GM21367 (cell line): ENCODE data around the gene ZFYVE1.
"Not testable (repeated sequence)": the region's sequence is repeated elsewhere in the genome, so short reads cannot be mapped to it uniquely, and the experiment has no call there.

Source experiments
- ATAC-seq: cut with Tn5 transposase; IDR thresholded peaks from one replicate; pipeline ENCODE4 v1.9.1; 2021; ENCODE audit not compliant: unreplicated experiment

Gene ZFYVE1

GRCh38 chr14:72961579-72962335 is 65.1 kb downstream of the ZFYVE1 start:
- no peak for ATAC-seq

GRCh38 chr14:72961016-72961415 is 65.9 kb downstream of the ZFYVE1 start:
- ATAC-seq = not testable (repeated sequence)

GRCh38 chr14:72958548-72958947 is 68.4 kb downstream of the ZFYVE1 start:
- no peak for ATAC-seq

- ATAC-seq = no peak
Observed at GRCh38 chr14:72957213-72957612, 69.7 kb downstream of the ZFYVE1 start.

- ATAC-seq = not testable (repeated sequence)
Observed at GRCh38 chr14:72956741-72957140, 70.2 kb downstream of the ZFYVE1 start.

GRCh38 chr14:72952171-72952570 is 74.7 kb downstream of the ZFYVE1 start:
- ATAC-seq = no peak

GRCh38 chr14:72948481-72949138 is 78.3 kb downstream of the ZFYVE1 start:
- ATAC-seq = no peak

GRCh38 chr14:72947366-72948160 is 79.3 kb downstream of the ZFYVE1 start:
- ATAC-seq = no peak

- no peak for ATAC-seq
Observed at GRCh38 chr14:72946491-72946890, 80.4 kb downstream of the ZFYVE1 start.

- ATAC-seq = no peak
Observed at GRCh38 chr14:72945356-72946027, 81.4 kb downstream of the ZFYVE1 start.

GRCh38 chr14:72943876-72944430 is 83.0 kb downstream of the ZFYVE1 start:
- no peak for ATAC-seq

GRCh38 chr14:72942934-72943333 is 84.0 kb downstream of the ZFYVE1 start:
- no peak for ATAC-seq

- no peak for ATAC-seq
Observed at GRCh38 chr14:72941286-72941985, 85.5 kb downstream of the ZFYVE1 start.

- no peak for ATAC-seq
Observed at GRCh38 chr14:72939630-72940029, 87.3 kb downstream of the ZFYVE1 start.

- no peak for ATAC-seq
Observed at GRCh38 chr14:72932893-72933292, 94.0 kb downstream of the ZFYVE1 start.

- ATAC-seq = no peak
Observed at GRCh38 chr14:72929316-72930080, 97.4 kb downstream of the ZFYVE1 start.

- no peak for ATAC-seq
Observed at GRCh38 chr14:72928872-72929271, 98.0 kb downstream of the ZFYVE1 start.

- peak; percentile 93 for ATAC-seq
Observed at GRCh38 chr14:72926292-72927028, 100.4 kb downstream of the ZFYVE1 start, which contains the start of gene DCAF4. Gene DCAF4 (plus strand): TSS chr14:72926464. CDS start chr14:72937979, 11,515 bp downstream.

GRCh38 chr14:72925815-72926291 is 101.1 kb downstream of the ZFYVE1 start:
- ATAC-seq = no peak
